DLD1 (cell line): ENCODE results near the gene TOR1B.

ENCODE experiments used
- in situ Hi-C: cut with HindIII; loops from 2 replicates; pipeline ENCODE4 v1.10.0; 2017; ENCODE audit warnings: low sequenced_read_pairs

Gene TOR1B

GRCh38 chr9:129838707-129839259 is 35.8 kb downstream of the TOR1B start:
- in situ Hi-C loops: no loop called here

GRCh38 chr9:129839324-129840023 is 36.5 kb downstream of the TOR1B start:
- in situ Hi-C loops: no loop called here

GRCh38 chr9:129840034-129840433 is 37.0 kb downstream of the TOR1B start:
- in situ Hi-C loops: no loop called here

GRCh38 chr9:129841071-129841470 is 38.1 kb downstream of the TOR1B start:
- in situ Hi-C loops: no loop called here

GRCh38 chr9:129845373-129845772 is 42.4 kb downstream of the TOR1B start:
- in situ Hi-C loops: no loop called here

GRCh38 chr9:129848712-129849441 is 45.9 kb downstream of the TOR1B start:
- in situ Hi-C loops: no loop called here

- in situ Hi-C loops: no loop called here
Measured at GRCh38 chr9:129849901-129850300, 46.9 kb downstream of the TOR1B start.

GRCh38 chr9:129850821-129851550 is 48.0 kb downstream of the TOR1B start:
- in situ Hi-C loops: no loop called here

- in situ Hi-C loops: no loop called here
Measured at GRCh38 chr9:129851821-129852220, 48.8 kb downstream of the TOR1B start.

- in situ Hi-C loops: no loop called here
Measured at GRCh38 chr9:129852579-129852978, 49.6 kb downstream of the TOR1B start.

GRCh38 chr9:129853614-129854013 is 50.6 kb downstream of the TOR1B start:
- in situ Hi-C loops: no loop called here

GRCh38 chr9:129854588-129855110 is 51.7 kb downstream of the TOR1B start:
- in situ Hi-C loops: no loop called here

- in situ Hi-C loops: no loop called here
Measured at GRCh38 chr9:129857207-129857606, 54.2 kb downstream of the TOR1B start.

GRCh38 chr9:129858167-129858962 is 55.4 kb downstream of the TOR1B start:
- in situ Hi-C loops: no loop called here
